Panc1 (cell line): ENCODE results near the gene C4orf50. TPM values are rescaled to one million over a fixed set of nuclear protein-coding genes. Genes with fewer than 3 reads are reported as not detected.

Source experiments
- ATAC-seq: fragments of 200-7000 bp; cut with Tn5 transposase; 2 replicates; pipeline ENCODE4 v1.9.1; 2020; ENCODE audit warnings: mild to moderate bottlenecking, moderate library complexity
- BruUV-seq: library from RNA; stranded (reverse); fragments of 400-500 nt; replicated peaks from 2 replicates; lab custom pipeline; 2021; lab: Mats Ljungman, UMichigan
- CTCF ChIA-PET: fragments of 300-600 bp; sonication (Branson Sonifier 250); formaldehyde crosslinking; loops from one replicate; lab custom pipeline; 2022; ENCODE audit warnings: antibody characterized with exemption; lab: Charles Lee
- POLR2A ChIA-PET: fragments of 300-600 bp; sonication (Branson Sonifier 250); formaldehyde crosslinking; loops from one replicate; lab custom pipeline; 2022; ENCODE audit warnings: antibody characterized with exemption; lab: Charles Lee
- DNase-seq: peaks from one replicate; pipeline ENCODE4 v3.0.0-alpha.2; 2010; ENCODE audit warnings: low read depth, low spot score
- H3K27ac ChIP-seq: 2 replicates; pipeline ENCODE4 v1.5.1; 2011; ENCODE audit warnings: mild to moderate bottlenecking, low read length, inconsistent platforms
- H3K27me3 ChIP-seq: fragments of 200-500 bp; sonication (Bioruptor generic); 2 replicates; pipeline ENCODE4 v1.6.0; 2014; ENCODE audit warnings: low read length, inconsistent platforms; ENCODE audit not compliant: control insufficient read depth, insufficient read depth
- H3K36me3 ChIP-seq: fragments of 200-500 bp; sonication (Bioruptor generic); 2 replicates; pipeline ENCODE4 v1.5.1; 2014; ENCODE audit warnings: inconsistent platforms, mild to moderate bottlenecking, low read length, moderate library complexity; ENCODE audit not compliant: control insufficient read depth, insufficient read depth
- H3K4me1 ChIP-seq: 2 replicates; pipeline ENCODE4 v1.5.1; 2011; ENCODE audit warnings: inconsistent platforms, mild to moderate bottlenecking, low read length, moderate library complexity; ENCODE audit not compliant: control insufficient read depth, insufficient read depth
- H3K4me3 ChIP-seq, 2 experiments: 2 replicates each; pipeline ENCODE4 v1.5.1; 2011 to 2012; ENCODE audit warnings: low read depth in 2 of 2, low read length in 2 of 2, mild to moderate bottlenecking in 2 of 2, inconsistent platforms in 1 of 2, moderate library complexity in 1 of 2
- H3K9me3 ChIP-seq: fragments of 200-500 bp; sonication (Bioruptor generic); 2 replicates; pipeline ENCODE4 v1.5.1; 2014; ENCODE audit warnings: low read depth, mild to moderate bottlenecking, inconsistent platforms, low read length, moderate library complexity; ENCODE audit not compliant: control insufficient read depth, insufficient read depth
- CTCF ChIP-seq: fragments of 450-650 bp; IDR thresholded peaks from 2 replicates; pipeline ENCODE4 v1.5.1; 2017; ENCODE audit warnings: mild to moderate bottlenecking
- POLR2AphosphoS5 ChIP-seq: IDR thresholded peaks from 2 replicates; pipeline ENCODE4 v1.6.1; 2012; ENCODE audit warnings: mild to moderate bottlenecking, low read depth, low read length, moderate library complexity
- SIN3A ChIP-seq: IDR thresholded peaks from 2 replicates; pipeline ENCODE4 v1.6.1; 2012; ENCODE audit warnings: low read depth, mild to moderate bottlenecking, low read length, moderate library complexity, borderline replicate concordance; ENCODE audit not compliant: insufficient read depth
- TCF7L2 ChIP-seq: IDR thresholded peaks from 2 replicates; pipeline ENCODE4 v1.6.1; 2011; ENCODE audit warnings: mild to moderate bottlenecking, low read depth, low read length, inconsistent platforms
- in situ Hi-C: cut with HindIII; loops from 2 replicates; pipeline ENCODE4 v1.10.0; 2016; ENCODE audit warnings: low sequenced_read_pairs, low pct_unique_long_range_greater_than_20kb
- intact Hi-C: fragments of 100-400 bp; cut with micrococcal nuclease; formaldehyde crosslinking; loops from one replicate; pipeline ENCODE4 v1.10.0; 2022; ENCODE audit not compliant: unreplicated experiment
- total RNA-seq: library from RNA; stranded (reverse); gene quantifications from one replicate; pipeline ENCODE4 v1.2.1, GENCODE V29; 2021; ENCODE audit not compliant: unreplicated experiment
- TF ChIP-seq, protein P1 (sequence below), 2 experiments: IDR thresholded peaks; 2 replicates each; pipeline ENCODE4 v1.6.1; 2011 to 2012; ENCODE audit warnings: low read depth in 2 of 2, control low read depth in 1 of 2, low read length in 1 of 2, mild to moderate bottlenecking in 1 of 2, moderate library complexity in 1 of 2; ENCODE audit not compliant: insufficient read depth in 1 of 2

The C4orf50 gene
- total RNA-seq, 1 experiment from 2014 or later, result under 0.01 TPM

DNA sequence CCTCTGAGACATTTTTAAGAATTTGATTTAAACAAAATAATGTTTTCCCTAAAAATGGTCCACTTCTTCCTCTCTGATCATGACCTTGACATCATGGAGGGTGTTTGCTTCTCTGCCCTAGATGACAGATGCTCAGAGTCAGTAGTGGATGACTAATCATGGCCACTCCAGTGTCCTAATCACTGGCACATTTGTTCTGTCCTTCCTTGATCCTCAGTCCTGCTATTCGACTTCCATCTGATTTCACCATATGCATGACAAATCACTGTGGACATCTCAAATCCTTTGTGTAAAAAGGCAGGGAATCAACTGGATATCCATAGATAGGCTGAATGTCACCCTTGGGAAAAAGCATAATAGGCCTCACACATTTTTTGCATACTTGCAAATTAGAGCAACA lies 134.3 kb downstream of the C4orf50 start:
- Histone ChIP-seq H3K27ac (no peak overlapping the region), H3K9me3 (no peaks in the 10 kb centered on the region), H3K36me3 (no peaks in the 10 kb centered on the region), H3K27me3 (no peaks in the 10 kb centered on the region; the same call in 1 of the 2 replicates), H3K4me3 (no peak overlapping the region), H3K4me1 (no peaks in the 10 kb centered on the region)
- BruUV-seq, result no TSS peak
- ATAC-seq, result no peak
- no peak for DNase-seq
- intact Hi-C loops, result no loop called here
- CTCF ChIA-PET, result no interaction called here
- POLR2A ChIA-PET, result interaction anchor here (0.6 kb wide), 1 partner anchor 335 kb away, joined by 3 read pairs; no protein-coding TSS in a partner anchor
- TF ChIP-seq SIN3A, result no peak
- TF ChIP-seq, protein P1, sequence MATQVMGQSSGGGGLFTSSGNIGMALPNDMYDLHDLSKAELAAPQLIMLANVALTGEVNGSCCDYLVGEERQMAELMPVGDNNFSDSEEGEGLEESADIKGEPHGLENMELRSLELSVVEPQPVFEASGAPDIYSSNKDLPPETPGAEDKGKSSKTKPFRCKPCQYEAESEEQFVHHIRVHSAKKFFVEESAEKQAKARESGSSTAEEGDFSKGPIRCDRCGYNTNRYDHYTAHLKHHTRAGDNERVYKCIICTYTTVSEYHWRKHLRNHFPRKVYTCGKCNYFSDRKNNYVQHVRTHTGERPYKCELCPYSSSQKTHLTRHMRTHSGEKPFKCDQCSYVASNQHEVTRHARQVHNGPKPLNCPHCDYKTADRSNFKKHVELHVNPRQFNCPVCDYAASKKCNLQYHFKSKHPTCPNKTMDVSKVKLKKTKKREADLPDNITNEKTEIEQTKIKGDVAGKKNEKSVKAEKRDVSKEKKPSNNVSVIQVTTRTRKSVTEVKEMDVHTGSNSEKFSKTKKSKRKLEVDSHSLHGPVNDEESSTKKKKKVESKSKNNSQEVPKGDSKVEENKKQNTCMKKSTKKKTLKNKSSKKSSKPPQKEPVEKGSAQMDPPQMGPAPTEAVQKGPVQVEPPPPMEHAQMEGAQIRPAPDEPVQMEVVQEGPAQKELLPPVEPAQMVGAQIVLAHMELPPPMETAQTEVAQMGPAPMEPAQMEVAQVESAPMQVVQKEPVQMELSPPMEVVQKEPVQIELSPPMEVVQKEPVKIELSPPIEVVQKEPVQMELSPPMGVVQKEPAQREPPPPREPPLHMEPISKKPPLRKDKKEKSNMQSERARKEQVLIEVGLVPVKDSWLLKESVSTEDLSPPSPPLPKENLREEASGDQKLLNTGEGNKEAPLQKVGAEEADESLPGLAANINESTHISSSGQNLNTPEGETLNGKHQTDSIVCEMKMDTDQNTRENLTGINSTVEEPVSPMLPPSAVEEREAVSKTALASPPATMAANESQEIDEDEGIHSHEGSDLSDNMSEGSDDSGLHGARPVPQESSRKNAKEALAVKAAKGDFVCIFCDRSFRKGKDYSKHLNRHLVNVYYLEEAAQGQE (IDR thresholded peaks at IDR 0.05; ENCODE audit: insufficient read depth in 1 of 2, low read depth in 2 of 2, low read length in 1 of 2), result no peak
- TF ChIP-seq POLR2AphosphoS5, result no peak
- TF ChIP-seq TCF7L2, result no peak
- no peak for TF ChIP-seq CTCF
- in situ Hi-C loops, result no loop called here

DNA sequence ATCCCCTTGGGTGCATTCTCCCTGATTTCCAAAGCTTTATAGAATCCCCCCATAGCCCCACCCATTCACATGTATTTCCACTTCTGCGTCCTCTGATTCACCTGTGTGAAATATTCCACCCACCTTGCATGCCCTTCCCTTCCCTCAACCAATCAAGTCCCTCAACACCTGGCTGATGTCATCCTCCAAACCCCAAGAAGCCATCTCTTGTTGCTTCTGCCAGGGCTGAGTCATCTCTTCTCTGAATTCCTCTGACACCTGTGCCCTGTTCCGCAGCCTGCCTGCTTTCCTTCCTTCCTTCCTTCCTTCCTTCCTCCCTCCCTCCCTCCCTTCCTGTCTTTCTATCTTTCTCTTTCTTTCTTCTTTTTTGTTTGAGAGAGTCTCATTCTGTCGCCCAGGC lies 135.3 kb downstream of the C4orf50 start:
- no TSS peak for BruUV-seq
- CTCF ChIA-PET, result no interaction called here
- POLR2A ChIA-PET, result no interaction called here

More for the DNA sequence above, 135.3 kb downstream of the C4orf50 start:
- Histone ChIP-seq H3K27ac (no peak overlapping the region), H3K27me3 (no peaks in the 10 kb centered on the region; the same call in 1 of the 2 replicates), H3K9me3 (no peaks in the 10 kb centered on the region), H3K4me3 (no peak overlapping the region), H3K36me3 (no peaks in the 10 kb centered on the region), H3K4me1 (no peaks in the 10 kb centered on the region)
- intact Hi-C loops (no loop called here), in situ Hi-C loops (no loop called here)
- TF ChIP-seq SIN3A (no peak), TCF7L2 (no peak), POLR2AphosphoS5 (no peak), CTCF (no peak)
- TF ChIP-seq, protein P1 (IDR thresholded peaks at IDR 0.05; ENCODE audit: insufficient read depth in 1 of 2, low read depth in 2 of 2, low read length in 1 of 2), result no peak
- DNase-seq (no peak), ATAC-seq (no peak)
